GM21786 (cell line): ENCODE results near the gene SPAG8.
A peak's percentile ranks its signal among the peaks of the same experiment; 100 is the strongest.

Experiments used
- ATAC-seq: cut with Tn5 transposase; IDR thresholded peaks from one replicate; pipeline ENCODE4 v1.9.1; 2021; ENCODE audit not compliant: unreplicated experiment

The SPAG8 gene

DNA sequence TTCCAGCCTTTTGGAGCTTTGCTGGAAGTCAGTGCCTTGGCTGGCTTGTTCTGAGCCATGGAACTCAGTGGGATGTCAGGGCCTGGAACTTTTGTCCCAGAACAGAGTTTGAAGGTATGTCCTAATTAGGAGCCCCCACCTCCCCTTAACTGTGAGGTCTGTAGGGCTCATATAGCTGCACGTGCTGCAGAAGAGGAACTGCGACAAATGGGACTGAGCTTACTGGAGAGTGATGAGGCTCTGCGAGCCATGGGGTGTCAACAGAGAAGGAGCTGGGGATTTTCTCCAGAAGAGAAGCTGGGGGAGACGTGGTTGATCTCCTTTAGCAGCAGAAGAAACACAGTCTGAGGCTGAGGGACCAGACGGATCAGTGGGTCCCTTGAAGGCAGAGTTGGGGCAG is 27.9 kb upstream of the SPAG8 start:
- ATAC-seq, result no peak

- no peak for ATAC-seq
Observed at GRCh38 chr9:35836595-35836994, 24.5 kb upstream of the SPAG8 start.

- no peak for ATAC-seq
Observed at GRCh38 chr9:35835766-35836165, 23.7 kb upstream of the SPAG8 start.

DNA sequence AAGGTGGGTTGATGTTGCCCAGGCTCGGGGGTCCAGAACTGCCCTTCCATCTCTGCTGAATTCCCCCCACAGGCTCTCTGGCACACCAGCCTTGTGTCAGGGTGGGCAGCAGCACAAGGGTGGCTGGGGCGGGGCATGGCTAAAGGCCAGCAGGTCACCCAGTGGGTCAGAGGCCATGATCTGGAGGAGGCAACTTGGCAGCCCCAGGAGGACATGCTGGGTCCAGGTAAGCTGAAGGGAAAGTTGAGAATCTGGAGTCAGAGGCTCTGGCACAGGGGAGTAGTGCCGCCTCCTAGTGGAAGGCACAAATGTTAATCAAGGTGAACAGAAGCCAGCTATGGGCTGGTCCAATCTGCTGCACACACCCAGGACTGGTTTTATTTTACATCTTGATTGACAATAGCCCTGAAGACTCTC is 23.2 kb upstream of the SPAG8 start:
- ATAC-seq, result no peak

GRCh38 chr9:35834260-35835215 is 22.5 kb upstream of the SPAG8 start:
- ATAC-seq, result no peak

DNA sequence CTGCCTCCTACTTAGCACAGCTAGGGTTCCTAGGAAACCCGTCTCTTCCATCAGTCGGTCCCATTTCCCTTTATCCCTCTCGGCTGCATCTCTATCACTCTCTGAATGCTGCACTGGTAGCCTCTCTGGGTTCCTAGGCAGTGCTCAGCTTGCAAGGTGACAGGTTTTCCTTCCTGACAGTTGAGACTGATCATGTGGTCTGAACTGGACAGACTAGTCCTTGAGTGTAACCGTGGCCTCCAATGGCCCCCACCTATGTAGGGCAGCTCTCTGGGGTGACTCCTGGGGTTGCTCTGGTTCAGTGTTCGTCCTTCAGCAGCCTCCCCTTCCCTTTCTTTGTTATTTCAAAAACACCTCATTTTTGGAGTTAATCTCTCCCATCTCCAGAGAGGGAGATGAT is 20.8 kb upstream of the SPAG8 start:
- ATAC-seq, result no peak

DNA sequence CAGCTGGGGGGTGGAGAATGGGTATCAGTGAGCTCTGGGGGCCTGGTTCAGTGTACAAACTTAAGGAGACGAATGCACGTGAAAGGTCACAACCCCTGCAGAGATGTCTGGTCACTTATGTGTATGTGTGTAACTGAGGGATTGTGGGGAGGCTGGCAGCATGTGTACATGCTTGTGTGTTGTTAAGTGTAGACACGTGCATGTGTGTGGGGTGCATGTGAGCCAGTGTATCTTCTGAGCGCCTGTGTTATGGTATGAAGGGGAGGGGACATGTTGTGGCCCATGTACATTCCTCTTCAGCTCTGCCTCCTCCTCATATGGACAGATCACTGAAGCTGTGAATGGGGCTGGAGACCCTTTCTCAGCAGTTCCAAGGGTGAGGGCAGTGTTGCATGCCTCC is 19.0 kb upstream of the SPAG8 start:
- no peak for ATAC-seq

GRCh38 chr9:35829764-35830096 is 17.7 kb upstream of the SPAG8 start:
- ATAC-seq, result no peak

- ATAC-seq, result peak; percentile 76
Observed at GRCh38 chr9:35829084-35829763, 17.2 kb upstream of the SPAG8 start, which contains the start of gene TMEM8B. Gene TMEM8B, plus strand, starts transcription at chr9:35829228. Its CDS starts 220 bp downstream, at chr9:35829448.

GRCh38 chr9:35828716-35829083 is 16.6 kb upstream of the SPAG8 start, which contains the start of gene FAM221B:
Gene FAM221B, minus strand, starts transcription at chr9:35828732. Its CDS starts 2,571 bp downstream, at chr9:35826161.
- ATAC-seq, result no peak

GRCh38 chr9:35827486-35827885 is 15.4 kb upstream of the SPAG8 start:
- ATAC-seq, result no peak

GRCh38 chr9:35826071-35826701 is 14.1 kb upstream of the SPAG8 start:
- no peak for ATAC-seq

- ATAC-seq, result no peak
Observed at GRCh38 chr9:35822926-35823325, 10.9 kb upstream of the SPAG8 start.

GRCh38 chr9:35820076-35820475 is 8.0 kb upstream of the SPAG8 start:
- ATAC-seq, result no peak

DNA sequence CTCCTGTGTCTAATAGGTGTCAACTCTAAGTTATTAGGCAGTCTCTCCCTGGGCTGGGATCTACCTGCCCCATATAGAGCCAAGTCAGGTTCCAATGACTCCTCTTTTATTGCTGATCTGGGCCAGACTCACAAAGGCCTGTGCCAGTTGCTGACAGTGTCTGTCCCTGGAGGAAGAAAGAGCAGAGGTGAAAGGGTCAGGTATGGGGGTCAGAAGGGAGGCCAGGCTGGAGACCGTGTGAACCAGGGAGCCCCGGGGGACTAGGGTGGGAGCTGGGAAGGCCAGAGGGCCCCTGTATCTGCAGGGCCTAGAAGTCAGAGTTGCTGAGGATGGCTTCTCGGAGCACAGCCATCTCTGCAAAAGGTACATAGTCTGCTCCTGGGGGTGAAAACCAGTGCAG is 6.3 kb upstream of the SPAG8 start:
- no peak for ATAC-seq

- no peak for ATAC-seq
Observed at GRCh38 chr9:35816708-35817107, 4.6 kb upstream of the SPAG8 start.

DNA sequence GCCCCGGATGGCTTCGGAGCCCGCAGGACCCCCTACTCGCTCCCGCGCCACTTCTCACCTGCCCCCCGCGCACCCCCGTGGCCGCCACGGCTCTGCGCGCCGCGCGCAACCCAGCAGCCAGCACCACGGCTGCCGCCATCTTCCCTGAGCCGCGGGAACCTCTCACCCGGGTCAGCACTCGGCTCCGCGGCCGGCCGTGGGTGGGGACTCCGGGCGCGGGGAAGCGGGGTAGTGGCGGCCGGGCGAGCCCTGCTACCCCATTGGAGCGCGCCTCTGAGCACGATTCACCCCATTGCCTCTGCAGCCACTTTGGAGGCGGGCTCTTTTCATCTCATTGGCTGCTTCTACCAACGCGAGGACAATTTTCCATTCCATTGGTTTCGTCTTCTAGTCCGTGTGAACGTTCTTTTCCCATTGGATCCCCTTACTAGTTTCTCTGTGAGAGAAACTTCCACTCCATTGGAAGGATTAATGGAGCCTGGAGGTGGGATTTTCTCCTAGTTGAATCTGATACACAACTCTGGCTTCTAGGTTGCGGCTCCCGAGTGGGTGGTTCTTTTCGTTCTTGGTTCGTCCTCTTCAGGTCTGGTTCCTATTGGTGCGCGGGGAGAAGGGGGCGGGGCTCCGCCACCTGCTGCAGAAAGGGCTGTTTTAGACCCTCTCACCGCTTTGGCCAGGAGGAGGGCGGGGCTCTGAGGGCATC is 2.9 kb upstream of the SPAG8 start, which contains the start of gene HINT2:
Gene HINT2, minus strand, starts transcription at position 202 of the 703 bp plus-strand sequence. Its CDS starts 63 bp downstream, at position 139.
- ATAC-seq, result peak; percentile 71

GRCh38 chr9:35814106-35814840 is 2.2 kb upstream of the SPAG8 start:
- ATAC-seq, result peak; percentile 25

DNA sequence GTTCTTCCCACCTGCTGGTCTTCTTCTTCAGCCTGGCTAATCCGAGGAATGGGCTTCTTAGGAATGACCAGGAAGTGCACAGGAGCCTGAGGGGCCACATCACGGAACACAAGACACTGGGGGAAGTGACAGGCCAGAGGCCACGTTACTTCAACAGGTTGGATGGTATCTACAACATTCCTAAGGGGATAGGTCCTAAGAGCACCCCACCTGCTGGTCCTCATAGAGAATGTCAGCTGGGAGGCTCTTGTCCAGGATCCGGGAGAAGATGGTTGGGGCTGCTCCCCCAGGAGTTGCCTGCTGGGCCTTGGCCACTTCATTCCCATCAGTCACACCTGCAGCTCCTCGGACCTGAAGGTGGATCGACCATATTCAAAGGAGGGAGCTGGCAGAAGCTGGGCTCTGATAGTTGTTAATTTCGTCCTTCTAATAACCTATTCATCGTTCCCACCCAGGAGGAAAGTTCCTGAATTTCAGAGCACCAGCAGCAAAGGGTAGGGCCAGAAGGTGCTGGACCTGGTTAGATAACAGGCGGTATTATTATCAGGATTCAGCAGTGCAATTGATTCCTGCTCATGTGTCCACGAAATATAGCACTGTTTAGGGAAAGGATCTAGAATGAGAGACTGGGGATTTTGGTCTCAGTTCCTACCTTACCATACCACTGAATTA is 1.5 kb upstream of the SPAG8 start:
- no peak for ATAC-seq
